ENCODE data around the gene KRT222. TPM values are rescaled to one million over a fixed set of nuclear protein-coding genes. Genes with fewer than 3 reads are reported as not detected.
A peak's percentile ranks its signal among the peaks of the same experiment; 100 is the strongest.

KRT222 gene
- not detected for total RNA-seq
- long read RNA-seq, partial matches to known transcripts: 0 of 2 reads
- long read RNA-seq, other reads (novel, unspliced or antisense): 0 of 2 reads

DNA sequence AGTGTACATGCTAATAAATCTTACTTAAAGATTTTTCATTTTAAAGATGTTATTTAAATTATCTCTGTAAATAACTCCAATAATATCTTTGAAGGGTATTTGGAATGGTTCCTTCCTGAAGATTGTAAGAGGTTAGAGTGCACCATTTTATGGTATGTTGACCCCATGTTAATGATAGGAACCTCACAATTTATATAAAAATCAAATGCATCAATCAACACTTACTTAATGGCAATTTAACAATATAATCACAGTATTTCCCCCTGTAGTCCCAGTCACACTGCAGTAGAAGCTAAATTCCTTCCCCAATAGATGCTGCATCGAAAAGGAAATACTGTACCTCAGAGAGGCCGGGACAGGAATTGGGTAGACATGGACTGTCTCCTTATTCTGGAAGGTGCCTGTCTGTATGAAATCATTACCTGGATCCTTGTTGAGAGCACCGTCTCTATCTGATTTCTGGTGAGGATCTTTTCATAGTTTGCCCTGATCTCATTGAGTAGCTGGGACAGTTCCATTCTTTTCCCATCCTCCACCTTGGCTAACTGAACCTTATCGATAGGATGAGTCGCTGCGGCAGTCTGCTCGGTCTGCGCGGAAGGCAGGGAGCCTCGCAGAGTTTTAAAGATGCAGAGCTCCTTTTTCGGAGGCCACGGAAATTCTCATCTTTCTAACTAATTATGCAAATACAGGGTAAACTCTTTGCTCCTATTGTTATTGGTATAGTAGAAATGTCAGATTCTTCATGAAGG is at the start of gene KRT222:
KRT222 (minus strand) TSS at position 596 of the 752 bp plus-strand sequence; CDS start at position 518, 78 bp downstream.
- intact Hi-C loops (cut with DNase I): no loop called here
- no peak for ATAC-seq (ENCODE audit: poor library complexity)
- DNase-seq: no peak

DNA sequence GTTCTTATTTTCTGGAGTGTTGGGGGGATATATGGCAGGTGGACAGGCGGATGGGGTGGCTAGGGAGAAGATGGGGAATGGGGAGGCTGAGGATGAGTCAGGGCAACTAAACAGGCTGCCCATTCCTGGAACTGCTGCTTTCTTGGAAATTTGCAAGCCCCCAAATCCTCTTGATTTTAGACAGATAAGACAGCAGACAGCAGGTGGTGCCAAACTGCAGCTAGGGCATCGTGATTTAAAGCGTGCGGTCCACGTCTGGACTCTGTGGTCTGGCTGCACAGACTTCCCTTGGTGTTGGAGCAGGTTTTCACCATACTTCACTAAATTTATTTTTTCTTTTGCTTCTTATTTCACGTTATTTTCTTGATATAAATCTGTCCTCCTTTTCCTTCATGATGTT is 49.5 kb upstream of the KRT222 start:
- intact Hi-C loops (cut with DNase I): no loop called here
- ATAC-seq (ENCODE audit: poor library complexity): no peak
- no peak for DNase-seq

DNA sequence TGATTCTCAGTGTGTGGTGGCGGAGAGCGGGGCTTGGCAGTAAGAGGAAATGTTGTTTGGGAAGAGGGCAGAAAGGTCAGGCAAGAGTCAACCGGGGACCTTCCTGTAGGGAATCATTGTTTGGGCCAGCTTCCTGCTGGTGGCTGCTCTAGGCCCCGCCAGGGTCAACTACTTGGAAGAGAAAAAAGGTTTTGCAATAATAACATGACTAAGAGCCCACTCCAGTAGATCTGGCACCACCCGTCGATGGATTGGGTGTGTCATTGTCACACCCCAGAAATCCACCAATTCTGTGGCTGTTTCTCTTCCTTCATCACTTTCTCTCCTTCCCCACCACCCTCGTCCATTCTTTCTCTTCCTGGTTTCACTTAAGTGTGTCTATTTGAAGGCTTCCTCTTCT is 42.8 kb upstream of the KRT222 start:
- DNase-seq (peak; percentile 65), ATAC-seq (ENCODE audit: poor library complexity) (peak; percentile 77)
- intact Hi-C loops (cut with DNase I): no loop called here

DNA sequence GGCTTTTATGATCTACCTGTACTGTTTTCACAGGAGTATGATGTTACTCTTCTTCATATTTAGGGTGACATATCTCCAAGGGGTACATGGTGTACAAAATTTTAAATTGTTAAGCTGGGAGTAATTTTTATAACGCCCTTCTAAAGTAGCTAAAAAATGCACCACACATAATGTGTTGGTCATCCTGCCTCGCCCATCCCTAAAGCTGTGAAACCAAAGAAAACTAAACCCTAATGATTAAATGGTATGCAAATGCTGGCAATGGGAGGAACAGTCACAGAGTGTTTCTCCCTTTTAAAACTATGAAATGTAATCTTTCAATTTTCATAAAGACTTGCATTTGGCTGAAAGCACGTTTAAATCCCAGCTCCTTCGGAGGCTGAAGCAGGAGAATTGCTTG is 40.6 kb upstream of the KRT222 start:
- no peak for ATAC-seq (ENCODE audit: poor library complexity)

DNA sequence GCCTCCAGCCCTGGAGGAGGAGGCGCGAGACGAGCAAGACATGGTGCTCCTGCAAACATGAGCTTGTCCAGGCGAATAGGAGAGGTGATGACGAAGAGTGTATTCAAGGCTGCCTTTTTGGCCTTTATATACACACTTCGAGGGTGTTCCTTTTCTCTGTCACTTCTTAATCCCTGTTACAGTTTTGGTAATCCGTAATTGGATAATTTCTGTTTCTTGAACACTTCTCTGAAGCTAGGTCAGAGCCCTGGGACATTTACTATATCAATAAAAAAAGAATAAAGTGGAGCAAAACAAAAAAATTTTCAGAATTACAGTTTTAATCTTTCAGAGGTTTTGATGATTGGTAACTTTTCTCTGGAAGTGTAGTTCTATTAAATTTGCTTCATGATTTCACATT is 38.7 kb upstream of the KRT222 start, which contains the start of gene KRT24:
KRT24 (minus strand) TSS at position 101 of the 400 bp plus-strand sequence; CDS start at position 42, 59 bp downstream.
- intact Hi-C loops (cut with DNase I): no loop called here
- ATAC-seq (ENCODE audit: poor library complexity): no peak
- DNase-seq: no peak

More for the DNA sequence above, 40.6 kb upstream of the KRT222 start:
- DNase-seq: no peak
- intact Hi-C loops (cut with DNase I): no loop called here

DNA sequence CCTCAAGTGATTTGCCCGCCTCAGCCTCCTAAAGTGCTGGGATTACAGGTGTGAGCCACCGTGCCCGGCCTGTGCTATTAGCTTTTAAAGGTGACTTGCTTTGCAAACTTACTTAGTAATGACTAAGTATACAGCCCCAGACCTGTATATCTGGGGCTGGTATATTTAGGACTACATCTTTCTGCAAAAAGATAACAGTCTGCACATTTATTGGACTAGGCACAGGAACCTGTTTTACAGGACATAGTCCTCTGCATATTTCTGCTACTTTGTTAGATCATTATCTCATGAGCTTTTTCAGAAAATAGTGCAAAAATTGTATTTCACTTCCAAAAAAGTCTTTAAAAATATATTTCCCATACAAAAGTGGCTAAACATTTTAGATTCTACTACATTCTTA is 37.3 kb upstream of the KRT222 start:
- no peak for DNase-seq
- ATAC-seq (ENCODE audit: poor library complexity): no peak
- intact Hi-C loops (cut with DNase I): no loop called here

DNA sequence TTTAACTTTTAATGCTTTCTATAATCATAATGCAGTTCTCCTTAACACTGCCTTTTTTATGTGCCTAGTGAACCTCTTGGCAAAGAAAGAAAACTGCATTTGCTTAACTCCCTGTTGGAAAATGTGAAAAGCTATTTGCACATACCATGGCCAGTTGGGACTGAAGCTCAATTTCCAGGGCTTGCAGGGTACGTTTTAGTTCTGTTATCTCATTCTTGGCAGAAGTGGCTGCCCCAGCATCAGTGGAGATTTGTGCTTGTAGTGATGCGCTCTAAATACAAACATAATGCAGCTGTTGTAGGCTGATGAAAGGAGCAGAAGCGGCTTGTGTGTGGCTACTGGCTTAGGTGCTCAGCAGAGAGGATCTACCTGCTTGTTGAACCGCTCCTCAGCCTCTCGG is 34.9 kb upstream of the KRT222 start:
- intact Hi-C loops (cut with DNase I): no loop called here
- no peak for DNase-seq
- ATAC-seq (ENCODE audit: poor library complexity): peak; percentile 74

DNA sequence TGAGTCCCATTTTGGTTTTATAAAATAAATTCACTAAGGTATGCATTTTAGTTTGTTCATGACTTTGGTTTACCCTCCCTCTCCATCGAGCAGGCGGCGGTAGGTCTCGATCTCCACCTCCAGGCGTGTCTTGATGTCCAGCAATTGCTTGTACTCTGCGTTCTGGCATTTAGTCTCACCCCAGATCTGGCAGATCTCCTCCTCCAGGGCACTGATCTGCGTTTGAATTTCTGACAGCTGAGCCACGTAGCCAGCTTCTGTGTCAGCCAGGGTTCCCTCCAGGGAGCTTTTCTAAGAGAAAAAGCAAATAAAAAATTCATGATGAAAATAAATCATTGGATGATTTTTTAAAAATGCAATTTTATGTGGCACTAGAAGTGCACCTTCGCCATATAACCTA is 34.4 kb upstream of the KRT222 start:
- DNase-seq (peak; percentile 47), ATAC-seq (ENCODE audit: poor library complexity) (peak; percentile 74)
- intact Hi-C loops (cut with DNase I): no loop called here

DNA sequence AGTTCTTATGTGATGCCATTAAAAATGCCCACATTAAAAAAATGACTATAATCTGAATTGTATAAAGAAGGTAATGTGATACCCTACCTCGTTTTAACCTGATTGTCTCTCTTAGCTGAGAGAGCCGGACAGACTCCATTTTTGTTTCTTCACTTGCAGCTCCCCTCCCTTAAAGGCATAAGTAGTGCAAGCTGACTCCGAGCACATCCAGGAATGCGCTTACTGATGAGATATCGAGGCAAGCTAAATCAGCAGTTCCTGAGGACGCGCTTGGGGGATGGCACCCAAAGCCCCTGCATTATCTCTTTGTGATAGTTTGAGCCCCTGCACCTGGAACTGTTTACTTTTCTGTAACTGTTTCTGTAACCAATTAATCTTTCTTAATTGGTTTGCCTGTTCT is 32.3 kb upstream of the KRT222 start:
- ATAC-seq (ENCODE audit: poor library complexity) (no peak), DNase-seq (no peak)
- intact Hi-C loops (cut with DNase I): no loop called here

DNA sequence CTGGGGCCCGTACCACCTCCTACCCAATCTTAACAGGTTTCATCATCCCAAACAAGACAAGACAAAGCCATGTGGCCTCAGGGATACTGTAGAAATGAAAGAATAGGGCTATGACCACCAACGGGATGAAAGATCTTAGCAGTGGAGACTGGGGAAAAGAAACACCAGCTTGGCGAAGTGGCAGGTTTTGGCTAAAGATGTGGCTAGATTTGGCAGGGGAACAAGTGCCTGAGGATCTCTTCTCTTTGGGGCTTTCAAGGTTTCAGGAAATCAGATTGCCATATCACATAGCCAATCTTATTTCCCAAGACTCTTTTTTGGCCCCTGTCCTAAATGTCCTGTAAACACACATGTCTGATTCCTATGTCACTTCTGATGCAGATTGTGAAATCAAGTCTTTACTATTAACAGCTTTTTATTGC is 31.7 kb upstream of the KRT222 start:
- DNase-seq (no peak), ATAC-seq (ENCODE audit: poor library complexity) (no peak)
- intact Hi-C loops (cut with DNase I): no loop called here

DNA sequence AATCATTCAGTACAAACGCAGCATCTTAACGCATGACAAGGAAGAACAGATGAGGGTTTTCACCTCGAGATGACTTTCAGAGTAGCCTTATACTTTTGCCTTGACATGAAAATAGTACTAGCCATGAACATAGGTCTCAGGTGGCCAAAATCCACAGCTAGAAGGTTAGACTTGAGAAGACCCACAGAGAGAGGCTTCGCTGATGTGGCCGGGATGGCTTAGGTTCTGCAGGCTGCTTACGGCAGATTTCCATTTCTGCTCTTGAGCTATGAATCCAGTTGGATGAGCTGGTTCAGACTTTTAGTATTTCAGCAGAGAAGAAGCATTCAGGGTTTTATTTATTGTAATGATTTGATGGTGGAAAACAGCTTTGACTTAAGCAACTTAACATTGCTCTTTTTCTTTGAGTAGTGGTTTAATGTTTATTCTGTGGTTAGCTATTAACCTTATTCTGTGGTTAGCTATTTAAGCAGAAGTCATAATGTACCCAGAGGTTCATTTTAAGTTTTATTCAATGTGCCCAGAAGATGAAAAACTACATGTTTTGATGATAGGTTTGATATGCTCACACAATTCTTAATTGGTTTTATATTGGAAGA is 31.0 kb upstream of the KRT222 start:
- intact Hi-C loops (cut with DNase I): no loop called here
- ATAC-seq (ENCODE audit: poor library complexity) (no peak), DNase-seq (no peak)

DNA sequence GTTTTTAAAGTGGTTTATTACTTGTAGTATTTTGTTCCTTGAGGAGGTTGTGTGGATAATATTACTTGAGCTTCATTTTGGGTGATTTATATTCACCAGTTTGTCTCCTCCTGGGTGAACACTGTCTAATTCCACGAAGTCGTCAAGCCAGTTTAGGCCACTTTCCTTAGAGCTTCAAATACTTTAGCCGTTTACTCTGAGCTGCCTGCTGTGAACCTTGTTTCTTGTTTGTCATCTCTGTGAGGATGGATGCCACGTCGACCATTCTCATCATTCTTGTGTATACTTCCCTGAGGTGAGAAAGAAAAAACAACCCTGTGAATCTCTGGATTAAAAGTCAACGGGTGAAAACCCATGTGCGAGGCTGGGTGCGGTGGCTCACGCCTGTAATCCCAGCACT is 29.6 kb upstream of the KRT222 start:
- intact Hi-C loops (cut with DNase I): no loop called here
- no peak for DNase-seq
- ATAC-seq (ENCODE audit: poor library complexity): no peak

DNA sequence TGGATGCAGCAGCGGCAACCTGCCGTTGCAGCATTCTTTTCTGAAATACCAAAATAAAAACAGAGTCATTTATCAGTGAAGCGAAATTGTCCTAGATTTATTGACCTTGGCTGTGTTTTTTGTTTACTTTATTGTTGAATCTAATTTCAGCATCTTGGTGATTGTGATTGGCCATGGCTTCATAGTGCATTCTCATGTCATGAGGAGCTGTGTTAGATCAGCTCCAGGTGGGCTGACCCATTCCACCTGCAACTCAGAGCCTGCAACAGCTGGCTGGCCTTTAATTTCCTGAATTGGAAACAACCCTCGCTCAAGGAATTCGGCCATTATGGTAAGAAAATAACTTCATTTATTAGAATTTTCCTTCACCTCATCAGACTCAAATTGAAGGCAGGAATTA is 22.1 kb upstream of the KRT222 start:
- intact Hi-C loops (cut with DNase I): no loop called here
- DNase-seq (no peak), ATAC-seq (ENCODE audit: poor library complexity) (no peak)

DNA sequence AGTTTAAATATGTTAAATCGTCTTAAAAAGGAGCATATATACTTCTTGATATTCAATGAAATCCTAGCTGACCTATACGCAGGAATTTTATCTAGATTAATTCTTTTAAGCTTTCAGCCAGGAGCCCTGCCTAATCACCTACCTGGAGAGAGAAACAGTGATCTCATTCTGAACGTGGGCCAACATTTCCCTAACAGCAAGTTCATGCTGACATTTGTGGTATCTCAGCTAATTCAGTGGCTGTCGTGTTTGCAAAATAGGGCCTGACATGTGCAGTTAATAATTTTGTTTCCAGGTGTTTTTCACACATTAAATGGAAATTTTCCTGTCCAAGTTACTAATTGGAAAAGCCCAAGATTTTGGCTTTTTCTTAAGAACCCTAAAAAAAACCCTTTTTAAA is 21.2 kb upstream of the KRT222 start:
- no peak for DNase-seq
- no peak for ATAC-seq (ENCODE audit: poor library complexity)
- intact Hi-C loops (cut with DNase I): no loop called here

DNA sequence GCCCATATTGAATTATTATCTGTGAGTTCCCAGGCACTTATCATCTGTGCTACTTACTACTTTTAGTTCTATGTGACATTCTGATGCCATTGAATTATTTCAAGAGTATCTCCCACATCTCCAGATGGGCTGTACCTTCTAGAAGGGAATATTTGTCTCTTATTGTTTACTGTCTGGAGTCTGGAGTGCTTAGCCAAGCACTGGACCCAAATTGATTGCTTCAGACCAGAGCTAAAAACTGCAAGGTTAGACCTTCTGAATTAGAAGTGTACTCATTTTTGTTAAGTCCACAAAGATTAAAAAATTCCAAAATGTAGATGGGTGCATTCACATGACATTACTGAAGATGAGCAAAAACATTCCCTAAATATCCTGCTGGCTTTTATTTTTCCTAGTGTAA is 16.0 kb upstream of the KRT222 start:
- ATAC-seq (ENCODE audit: poor library complexity) (no peak), DNase-seq (no peak)
- intact Hi-C loops (cut with DNase I): no loop called here

DNA sequence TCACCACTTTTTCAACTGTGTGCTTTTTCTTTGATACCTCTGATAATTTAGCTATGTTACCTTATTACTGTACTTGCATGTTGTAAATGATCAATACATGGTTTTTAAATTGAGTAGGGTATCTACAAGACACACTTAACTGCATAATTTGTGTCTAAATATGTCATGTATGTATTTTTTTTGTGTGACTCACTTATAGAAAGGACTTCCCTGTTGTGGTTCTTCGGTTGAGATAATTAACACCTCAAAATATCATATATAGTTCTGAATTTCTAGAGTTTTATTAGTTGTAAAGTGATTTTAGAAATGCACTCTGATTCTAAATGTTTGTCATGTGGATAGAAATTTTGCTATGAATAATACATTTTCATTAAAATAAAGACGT is 14.5 kb upstream of the KRT222 start:
- no peak for DNase-seq
- intact Hi-C loops (cut with DNase I): no loop called here
- ATAC-seq (ENCODE audit: poor library complexity): no peak

DNA sequence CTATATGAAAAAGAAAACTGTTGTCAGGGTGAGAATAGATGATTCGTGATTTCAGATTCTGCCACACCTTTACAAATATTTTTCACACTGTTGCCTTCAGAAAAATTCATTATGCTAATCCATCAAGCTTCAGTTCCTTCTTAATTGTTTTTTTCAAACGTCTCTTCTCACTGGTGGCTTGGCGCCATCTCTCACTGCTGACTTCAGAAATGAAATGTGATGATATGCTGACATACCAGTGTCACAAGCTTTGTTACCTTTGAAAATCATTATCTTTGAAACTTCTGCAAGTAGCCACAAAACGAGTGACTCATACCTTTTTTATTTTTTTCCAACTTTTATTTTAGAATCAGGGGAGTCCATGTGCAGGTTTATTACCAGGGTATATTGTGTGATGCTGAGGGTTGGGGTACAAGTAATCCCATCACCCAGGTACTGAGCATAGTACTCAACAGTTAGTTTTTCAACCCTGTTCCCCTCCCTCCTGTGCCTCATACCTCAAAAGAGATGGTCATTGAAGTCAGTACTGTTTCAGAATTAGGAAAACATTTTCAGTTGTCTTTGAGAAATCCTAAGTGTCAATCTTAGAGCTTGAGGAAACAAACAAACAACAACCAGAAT is 14.0 kb upstream of the KRT222 start:
- DNase-seq: no peak
- intact Hi-C loops (cut with DNase I): no loop called here
- no peak for ATAC-seq (ENCODE audit: poor library complexity)

DNA sequence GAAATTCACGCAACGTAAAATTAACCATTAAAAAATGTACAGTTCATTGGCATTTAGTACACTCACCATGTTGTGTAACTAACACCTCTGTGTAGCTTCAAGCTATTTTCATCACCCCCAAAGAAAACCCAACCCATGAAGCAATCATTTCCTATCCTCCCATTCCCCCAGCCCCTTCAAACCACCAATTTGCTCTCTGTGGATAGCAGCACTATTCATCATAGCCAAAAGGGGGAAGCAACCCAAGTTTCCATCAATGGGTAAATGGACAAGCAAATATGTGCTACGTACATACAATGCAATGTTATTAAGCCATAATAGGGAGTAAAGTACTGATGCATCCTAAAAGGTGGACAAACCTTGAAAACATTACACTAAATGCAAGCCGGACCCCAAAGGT is 10.9 kb upstream of the KRT222 start:
- intact Hi-C loops (cut with DNase I): no loop called here
- ATAC-seq (ENCODE audit: poor library complexity) (no peak), DNase-seq (no peak)

DNA sequence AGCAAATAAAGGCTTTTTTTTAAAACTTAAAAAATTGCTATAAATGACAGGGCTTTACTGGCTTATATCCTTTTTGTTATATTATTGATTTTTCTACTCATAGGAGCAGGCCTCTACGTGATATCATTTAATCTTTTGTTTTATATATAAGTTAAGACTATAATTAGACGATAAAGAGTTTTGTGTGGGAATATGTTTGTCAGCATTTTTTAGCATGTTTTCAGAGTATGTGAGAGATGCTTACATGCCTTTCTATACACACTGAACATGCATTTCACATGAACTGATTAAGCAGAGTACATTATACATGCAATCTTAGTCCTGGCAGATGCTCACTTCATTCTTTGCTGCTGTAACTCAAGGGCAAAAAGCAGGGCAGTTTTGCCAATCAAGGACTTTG is 7.7 kb upstream of the KRT222 start:
- DNase-seq (no peak), ATAC-seq (ENCODE audit: poor library complexity) (no peak)
- intact Hi-C loops (cut with DNase I): no loop called here

DNA sequence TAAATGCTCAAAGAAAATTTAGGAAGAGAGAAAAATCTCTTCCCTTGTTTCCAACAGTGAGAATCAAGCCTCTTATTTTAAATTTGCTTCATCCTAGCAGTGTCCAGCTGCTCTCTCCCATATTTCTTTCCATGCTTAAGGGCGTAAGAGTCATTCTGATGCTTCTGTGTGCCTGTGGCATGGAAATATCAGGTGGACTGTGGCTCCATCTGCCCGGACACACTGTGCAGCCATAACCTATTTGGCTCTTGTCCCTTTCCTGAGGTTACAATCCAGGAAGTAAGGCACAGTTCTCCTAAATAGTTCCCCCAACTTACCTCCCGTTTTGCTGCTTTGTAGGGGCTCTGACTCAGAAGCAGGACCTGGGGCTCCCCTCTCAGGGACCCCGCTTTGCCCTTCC is 6.3 kb upstream of the KRT222 start:
- ATAC-seq (ENCODE audit: poor library complexity): no peak
- intact Hi-C loops (cut with DNase I): no loop called here
- no peak for DNase-seq
